NCI-H748 treated with DMSO at 0.1 percent for 48 hours (cell line): ENCODE results near the gene ARHGEF4.

ENCODE experiments used
- DNase-seq: peaks from one replicate; lab custom pipeline; 2025; lab: John Stamatoyannopoulos, UW

Gene ARHGEF4

DNA sequence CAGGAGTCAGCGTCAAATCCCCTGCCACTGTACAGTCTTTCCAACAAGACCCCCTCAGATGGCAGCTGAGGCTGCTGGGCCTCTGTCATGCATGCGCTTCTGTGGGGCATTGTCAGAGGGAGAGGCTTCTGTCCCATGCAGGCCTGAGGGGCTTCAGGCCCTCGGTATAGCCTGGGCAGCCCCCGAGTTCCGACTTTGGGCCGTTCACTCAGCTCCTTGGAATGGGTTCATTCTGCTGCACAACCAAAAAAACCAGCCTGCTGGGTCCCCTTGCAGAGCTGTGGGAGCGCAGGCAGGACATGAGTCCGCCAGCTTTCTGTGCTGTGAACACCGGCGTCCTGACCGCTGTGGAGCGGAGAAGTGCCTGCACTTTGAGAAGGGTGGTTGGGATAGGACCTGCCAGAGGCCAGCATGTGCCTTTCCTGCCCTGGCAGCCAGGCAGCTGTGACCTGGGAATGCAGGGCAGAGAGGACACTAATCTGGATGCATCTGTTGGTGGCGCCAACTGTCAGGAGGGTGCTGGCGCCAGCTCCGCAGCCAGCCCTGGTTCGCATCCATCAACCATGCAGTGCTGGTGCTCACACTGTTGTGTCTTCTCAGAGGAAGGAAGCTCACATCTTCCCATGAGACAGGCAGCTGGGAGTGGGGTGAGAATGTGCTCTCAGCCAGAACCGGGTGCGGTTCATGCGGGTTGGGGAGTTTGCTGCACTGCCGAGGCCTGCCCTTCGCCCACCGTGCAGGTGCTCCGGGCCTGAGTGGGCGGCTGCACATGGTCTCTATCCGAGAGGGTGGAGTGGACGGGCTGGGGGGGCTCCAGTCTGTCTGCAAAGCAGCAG, 14.3 kb downstream of the ARHGEF4 start:
- DNase-seq, result no peak

DNA sequence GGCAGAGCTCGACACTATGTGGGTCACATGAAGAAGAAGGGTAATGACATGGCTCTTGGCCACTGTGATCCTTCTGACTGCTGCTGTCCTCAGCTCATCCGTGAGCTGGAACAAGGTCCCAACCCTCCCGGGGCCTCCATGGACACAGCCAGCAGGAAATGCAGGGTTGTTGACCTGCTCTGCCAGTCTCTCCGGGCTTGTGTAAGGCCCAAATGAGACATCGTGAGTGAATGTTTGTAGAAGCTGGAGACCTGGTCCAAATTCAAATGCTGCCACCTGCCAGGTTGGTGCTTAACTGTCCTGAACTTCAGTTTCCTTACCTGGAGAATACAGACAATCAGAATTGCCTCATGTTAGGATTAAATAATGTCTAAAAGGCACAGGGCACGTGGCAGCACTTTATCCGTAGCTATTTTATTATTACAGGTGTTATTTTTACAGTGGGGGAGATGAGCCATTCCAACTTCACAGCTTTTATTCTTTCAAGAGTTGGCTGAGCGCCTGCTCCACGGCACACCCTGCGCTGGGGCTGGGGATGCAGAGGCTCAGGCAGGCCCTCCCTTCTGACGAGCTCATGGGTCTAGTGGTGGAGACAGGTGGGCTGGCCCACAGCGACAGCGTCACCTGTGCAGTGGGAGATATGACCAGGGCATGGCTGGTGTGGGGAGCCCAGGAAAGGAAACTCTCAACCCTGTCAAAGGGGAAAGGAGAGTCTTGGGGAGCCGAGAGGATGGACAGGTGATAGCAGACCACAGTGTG, 15.1 kb downstream of the ARHGEF4 start:
- DNase-seq, result no peak

DNA sequence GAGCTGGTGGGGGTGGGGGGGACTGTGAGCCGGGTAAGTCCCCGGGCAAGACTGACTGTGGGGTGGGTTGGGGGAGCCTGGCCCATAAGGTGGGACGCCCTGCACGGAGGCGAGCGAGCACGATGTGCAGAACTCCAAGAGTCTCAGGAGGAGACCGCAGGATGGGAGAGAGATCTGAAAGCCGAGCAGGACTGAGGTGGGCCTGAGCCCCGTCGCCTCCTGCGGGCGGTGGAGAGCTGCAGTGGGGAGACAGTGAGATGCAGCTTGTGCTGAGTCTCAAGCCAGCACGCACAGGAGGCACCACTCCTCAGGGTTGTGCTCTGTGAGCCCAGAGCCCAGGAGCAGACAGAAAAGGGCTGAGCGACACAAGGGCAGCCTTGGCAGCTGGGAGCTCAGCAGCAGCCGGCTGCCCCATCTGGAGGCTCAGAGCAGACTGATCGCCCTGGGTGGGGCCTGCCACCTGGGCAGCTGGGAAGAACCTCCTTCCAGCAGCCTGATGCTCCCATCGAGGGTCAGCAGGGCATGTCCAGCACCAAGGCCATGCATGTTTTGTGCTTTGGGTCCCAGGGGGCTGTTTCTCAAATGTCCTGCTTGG, 15.9 kb downstream of the ARHGEF4 start:
- no peak for DNase-seq

DNA sequence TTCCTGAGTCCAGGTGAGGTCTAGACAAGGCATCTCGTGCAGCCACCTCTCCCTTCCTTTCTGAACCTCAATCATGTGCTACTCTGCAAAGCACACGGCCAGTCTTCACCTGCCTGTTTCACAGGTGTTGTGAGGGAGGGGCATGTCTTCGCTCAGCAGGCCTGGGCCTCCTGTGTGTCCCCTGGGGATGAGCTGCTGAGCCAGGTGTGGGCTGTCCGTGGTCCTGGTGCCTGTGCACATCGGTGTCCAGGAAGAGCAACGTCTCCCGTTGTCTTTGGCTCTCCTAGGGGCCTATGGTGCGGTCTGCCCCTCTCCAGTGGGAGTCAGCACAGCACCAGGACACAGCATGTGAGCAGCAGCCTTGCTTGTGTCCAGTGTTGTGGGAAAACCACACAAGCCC, 16.7 kb downstream of the ARHGEF4 start:
- no peak for DNase-seq

DNA sequence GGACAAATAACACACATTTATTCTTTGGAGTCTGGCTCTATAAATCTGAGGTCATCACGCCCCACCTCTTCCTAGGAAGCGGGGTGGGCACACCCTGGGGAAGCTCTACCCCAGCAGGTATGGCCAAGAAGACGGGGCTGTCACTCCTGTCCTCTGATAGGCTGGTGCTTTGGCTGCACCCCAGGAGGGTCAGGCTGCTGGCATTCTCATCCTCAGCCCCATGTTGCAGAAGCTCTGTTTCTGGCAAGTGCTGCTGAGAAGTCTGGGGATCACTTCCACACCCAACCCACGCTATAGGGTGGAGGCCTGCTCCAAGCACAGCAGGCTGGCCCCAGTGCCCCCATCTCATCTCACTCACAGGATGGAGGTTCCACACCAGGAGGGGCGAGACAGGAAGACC, 17.6 kb downstream of the ARHGEF4 start:
- DNase-seq, result no peak

DNA sequence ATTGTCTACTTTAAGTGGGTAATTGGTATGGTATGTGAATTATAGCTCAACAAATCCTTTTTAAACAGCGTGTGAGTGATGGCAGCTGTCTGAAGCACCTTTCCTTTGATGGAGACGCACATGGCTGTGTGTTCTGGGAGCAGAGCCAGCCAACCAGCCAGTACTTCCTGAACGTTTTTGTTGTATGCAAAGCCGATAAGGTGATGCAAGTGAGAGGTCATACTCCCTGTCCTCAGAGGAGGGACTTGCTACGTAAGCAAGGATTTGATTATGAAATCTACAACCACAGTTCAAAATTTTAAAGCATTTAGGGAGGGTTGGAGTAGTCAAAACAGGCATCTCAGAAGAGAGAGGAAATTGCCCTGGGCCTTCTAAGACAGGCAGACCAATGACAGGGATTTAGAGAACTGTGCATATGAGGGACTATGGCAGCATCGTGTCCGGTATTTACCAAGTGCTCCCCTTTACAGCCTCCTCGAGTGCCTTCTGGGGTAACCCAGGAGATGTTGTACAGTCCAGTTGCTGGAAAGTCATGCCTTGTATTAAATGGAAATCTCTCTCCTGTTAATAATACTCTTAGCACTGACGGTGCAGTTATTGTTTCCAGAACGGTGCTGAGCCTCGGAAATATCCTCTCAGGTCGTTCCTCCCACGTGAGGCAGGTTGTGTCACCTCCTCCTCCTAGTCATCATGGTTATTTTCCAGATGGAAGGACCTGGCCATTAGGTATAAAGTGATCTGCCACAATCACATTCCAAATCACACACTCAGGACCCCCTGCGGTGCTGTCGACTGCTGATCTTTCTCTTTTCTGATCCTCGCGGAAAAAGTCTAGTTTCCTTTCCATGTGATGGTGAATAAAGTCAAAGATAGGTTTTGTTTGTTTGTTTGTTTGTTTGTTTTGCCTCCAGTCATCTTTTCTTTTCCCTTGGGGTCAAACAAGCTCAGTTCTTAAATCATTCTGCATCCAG, 28.4 kb downstream of the ARHGEF4 start:
- DNase-seq, result peak; percentile 11

DNA sequence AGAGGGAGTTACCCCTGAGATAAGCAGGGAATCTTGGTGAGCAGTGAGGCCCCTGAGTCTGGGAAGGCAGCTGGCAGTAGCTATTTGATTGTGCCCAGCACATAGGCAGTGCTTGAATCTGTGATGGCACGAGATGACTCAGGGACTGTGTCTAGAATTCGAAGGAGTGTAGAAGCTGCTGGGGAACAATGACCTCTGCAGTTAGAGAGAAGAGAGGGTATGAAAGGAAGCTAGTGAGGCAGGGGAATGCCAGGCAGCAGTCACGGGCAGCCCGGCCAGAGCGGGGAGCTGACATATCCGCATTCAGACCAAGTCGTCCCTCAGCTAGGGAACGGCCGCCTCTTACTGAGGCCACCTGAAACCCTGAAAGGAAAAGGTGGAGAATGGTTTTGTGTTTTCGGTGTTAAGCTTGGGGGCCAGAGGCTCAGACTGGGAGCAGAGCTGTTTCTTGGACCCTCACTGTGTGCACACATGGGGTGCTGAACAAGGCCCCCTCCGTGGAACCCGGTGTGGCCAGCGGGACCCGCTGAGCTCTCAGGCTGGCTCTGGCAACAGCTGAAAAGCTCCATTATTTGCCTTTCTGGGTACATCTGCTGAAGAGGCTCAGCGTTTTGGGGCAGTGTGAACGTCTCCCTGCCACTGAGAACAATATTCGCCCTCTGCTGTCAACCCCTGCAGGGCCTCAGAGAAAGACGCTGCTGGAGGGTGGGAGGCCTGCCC, 32.9 kb downstream of the ARHGEF4 start:
- no peak for DNase-seq

DNA sequence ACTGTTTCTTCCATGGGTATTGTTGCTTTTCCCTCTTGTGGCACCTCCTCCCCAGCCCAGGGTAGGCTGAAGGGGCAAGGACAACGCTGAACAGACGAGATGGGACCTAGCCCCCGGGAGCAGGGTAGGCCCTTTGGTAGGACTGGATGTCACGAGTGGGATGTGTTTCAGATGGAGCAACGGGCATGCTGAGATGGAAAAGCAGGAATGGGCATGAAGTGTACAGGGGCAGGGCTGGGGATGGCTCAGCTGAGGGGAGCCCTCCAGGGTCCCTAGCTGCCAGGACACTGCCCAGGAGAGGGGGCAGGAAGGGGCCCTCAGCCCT, 33.4 kb downstream of the ARHGEF4 start:
- no peak for DNase-seq

DNA sequence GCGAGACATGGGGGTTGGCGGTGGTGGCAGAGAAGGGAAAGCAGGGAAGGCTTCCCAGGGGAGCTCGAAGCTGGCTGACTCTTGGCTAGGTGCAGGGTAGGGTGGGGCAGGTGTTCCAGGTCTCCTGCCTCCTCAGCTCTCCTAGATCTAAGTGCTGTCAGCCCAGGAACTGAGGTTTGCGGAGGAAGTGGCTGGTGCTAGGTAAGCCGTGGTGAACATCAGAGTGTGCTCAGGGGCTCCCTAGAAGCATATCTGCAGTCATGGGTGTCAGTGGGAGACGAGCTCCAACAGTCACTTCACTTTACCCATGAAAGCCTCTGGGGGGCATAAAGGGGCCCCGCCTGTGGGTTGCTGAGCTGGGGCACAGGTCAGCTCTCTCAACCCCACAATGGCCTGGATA, 34.1 kb downstream of the ARHGEF4 start:
- no peak for DNase-seq

DNA sequence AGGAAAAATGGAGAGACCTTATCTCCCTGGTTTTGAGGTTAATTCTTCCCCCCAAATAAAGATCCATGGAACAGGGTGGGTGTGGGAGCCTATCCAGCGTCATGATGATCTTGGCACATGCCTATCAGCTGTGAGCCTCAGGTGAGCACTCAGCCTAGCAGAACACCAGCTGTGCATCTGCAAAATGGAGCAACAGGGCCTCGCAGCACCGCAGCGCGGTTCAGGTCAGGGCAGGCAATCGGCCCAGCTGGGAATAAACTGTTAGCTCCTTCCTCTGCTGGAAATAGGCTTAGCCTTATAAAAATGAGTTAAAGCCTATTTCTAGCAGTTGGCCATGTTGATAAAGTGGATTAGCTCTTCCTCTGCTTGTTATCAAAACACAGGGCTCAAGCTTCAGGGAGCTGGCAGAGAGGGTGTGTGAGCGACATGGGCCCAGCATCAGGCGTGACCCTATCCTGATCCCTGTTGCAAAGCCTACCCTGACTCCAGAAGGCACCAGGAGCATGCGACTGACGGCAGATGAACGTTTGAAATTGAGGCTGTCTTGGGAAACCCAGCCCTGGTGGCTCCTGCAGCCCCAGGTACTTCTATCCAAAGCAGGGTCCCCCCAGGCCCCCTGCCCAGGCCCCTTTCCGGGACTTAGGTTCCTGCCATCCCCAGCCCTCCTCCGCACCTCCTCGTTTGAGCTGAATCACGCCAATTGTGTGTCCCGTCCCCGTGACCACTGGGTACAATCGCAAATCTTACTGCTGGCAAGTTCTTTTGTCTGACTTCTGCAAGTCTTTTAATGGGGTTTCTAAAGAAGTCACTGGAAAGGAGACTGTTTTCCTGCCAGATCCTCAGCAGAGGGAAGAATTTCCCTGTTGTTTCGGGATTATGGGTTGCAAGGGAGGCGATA, 35.4 kb downstream of the ARHGEF4 start:
- DNase-seq, result no peak

DNA sequence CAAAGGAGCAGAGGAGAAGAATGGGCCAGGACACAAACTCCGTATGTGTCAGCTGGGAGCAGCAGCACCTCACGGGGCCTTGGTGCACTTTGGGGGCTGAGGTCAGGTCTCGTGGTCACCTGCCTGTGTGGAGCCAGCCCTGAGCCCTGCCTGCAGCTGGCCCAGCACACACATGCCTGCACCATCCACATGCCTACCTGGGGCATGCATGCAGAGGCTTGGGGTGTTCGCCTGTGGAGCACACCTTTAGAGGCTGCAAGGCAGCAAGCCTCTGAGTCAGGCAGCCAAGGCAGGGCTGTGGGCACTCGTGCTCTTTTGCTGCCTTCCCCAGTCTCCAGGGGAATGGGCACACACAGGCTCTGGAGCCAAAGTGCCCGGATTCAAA, 36.0 kb downstream of the ARHGEF4 start:
- DNase-seq, result no peak

DNA sequence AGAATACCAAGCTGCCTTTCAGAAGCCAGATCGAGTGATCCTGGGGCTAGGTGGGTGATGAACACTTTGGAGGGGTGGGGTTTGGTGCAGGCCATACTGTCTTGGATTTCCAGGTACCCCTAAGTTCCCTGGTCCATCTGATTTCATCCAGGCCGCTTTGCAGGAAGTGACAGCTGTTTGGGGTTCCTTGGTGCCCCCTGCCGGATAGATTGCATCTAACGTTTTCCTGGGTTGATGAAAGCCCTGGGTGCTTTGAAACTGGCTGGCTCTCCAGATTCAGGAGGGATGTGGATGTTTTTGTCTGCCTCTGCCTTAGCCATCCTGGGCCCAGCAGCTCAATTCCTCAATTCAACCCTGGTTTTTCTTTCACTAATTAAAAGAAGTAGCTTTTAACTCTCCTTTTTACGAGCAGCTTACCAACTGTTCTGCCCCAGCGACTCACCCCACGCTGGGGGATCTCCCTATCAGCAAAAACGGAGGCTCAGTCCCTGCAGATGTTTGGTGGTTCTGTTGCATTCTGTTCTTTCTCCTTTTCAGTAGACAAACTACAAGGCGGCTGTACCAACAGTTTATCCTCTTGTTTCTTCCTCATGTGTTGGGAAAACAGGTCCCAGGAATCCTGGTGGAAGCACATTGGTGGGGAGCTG, 37.1 kb downstream of the ARHGEF4 start:
- peak; percentile 0 for DNase-seq

DNA sequence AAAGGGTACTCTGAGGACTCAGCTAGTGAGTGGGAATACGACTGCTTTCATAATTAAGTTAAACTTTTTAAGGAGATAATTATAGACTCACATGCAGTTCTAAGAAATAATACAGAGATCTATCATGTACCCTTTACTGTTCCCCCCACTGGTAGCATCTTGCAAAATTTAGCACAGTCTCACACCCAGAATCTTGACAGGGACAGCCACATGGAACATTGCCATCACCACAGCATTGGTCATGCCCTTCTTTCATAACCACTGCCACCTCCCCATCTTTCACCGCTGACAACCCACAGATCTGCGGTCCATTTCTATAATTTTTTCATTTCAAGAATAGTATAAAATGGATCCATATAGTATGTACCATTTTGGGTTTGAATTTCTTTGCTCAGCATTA, 37.8 kb downstream of the ARHGEF4 start:
- no peak for DNase-seq

DNA sequence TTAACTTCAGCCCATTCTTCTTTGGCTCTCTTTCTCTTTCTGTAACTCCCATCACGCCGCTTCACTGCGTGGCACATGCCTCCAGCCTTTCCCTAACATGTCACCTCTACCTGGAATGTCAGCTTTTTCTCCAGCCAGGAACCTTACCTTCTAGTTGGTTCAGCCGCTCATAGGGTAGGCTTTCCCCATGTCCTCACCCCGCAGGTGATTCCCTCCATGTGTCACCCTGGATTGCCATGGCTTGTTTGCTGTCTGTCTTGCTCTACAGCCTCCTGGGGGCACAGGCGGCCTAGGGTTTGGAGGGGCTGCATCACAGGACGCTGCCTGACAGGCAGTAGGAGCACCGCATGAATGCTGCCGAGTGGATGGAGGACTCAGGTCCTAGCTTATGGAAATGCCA, 39.2 kb downstream of the ARHGEF4 start:
- no peak for DNase-seq

DNA sequence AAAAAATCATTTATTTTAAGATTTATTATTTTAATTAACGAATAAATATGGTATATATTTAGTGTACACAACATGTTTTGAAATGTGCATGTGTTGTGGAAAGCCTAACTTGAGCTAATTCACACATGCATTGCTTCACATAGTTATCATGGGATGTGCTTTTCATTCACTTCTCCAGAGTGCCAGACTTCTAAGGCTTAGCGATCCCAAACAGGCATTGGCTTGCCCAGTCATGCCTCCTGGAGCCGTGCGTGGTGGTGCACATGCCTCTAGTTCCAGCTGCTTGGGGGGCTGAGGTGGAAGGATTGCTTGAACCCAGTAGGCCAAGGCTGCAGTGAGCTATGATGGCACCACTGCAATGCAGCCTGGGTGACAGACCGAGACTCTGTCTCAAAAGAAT, 40.5 kb downstream of the ARHGEF4 start:
- no peak for DNase-seq

DNA sequence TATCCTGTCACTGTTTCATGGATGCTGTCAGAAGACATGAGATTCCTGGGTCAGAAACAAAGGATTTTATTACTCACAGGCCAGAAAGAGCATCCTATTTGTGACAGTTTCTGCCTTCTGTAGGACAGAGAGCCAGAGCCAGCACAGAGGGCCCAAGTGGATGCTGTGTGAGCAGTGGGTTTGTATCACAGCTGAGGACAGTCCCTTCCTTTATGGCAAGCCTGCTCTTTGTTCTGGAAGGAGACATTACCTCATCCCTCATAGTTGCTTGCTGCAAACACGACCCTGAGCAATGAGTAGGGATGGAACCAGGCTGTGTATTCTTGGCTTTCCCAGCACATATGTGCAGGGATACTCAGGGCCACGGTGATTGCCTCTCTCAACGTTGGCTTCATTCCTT, 41.6 kb downstream of the ARHGEF4 start:
- no peak for DNase-seq

DNA sequence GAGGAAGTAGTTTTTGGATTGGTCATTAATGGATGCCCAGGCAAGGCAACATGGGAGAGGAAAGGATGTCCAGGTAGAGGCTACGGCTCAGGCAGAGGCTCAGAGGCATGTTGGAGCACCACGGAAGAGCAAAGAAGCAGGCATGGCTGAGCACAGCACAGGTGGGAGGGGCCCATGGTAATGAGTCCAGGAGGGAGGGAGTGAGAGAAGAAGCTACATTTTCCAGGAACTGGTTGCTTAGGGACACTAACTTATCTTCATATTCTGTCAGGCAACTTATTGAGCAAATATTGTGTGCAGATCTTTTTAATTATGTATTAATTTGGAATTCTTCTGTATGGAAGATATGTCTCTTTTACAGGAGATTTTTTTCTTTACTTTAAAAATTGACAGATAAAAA, 42.2 kb downstream of the ARHGEF4 start:
- no peak for DNase-seq

DNA sequence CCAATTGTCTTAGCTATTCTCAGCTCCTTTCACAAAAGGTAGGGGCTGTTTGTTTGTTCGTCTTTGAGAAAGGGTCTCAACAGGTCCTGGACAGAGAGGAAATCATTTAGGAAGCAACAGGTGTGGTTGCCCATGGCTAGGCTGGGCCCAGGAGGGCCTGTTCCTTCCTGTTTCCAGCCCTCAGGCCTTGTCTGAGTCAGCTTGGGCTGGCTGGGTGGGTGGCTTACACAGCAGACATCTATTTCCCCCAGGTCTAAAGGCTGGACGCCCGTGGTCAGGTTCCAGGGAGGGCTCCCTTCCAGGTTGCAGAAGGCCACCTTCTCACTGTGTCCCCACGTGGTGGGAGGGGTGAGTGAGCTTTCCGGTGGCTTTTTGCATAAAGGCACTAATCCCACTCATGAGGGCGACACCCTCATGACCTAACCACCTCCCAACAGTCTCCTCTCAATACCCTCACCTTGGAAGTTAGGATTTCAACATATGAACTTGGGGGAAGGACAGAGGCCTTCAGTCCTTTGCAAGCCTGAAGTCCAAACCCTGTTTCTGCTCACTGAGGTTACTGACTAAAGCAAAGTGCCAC, 45.5 kb downstream of the ARHGEF4 start:
- DNase-seq, result no peak

DNA sequence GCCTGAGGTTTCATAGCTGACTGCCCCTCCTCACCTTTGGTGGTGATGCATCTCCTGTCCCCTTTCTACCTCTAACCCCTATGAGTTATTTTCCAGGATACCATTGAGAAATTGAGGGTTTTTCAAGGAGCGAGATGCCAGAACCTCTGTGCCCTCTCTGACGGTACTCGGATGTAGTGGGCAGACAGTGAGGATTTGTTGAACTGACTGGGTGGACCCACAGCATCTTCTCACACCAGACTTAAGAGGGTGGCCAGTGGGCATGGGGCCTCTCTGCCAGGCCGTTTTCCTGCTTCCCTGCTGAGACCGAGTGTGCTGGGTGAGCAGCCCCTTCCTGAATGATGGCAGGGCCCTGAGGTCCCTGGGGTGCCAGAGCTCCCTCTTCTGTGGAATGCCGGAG, 46.3 kb downstream of the ARHGEF4 start:
- DNase-seq, result no peak

DNA sequence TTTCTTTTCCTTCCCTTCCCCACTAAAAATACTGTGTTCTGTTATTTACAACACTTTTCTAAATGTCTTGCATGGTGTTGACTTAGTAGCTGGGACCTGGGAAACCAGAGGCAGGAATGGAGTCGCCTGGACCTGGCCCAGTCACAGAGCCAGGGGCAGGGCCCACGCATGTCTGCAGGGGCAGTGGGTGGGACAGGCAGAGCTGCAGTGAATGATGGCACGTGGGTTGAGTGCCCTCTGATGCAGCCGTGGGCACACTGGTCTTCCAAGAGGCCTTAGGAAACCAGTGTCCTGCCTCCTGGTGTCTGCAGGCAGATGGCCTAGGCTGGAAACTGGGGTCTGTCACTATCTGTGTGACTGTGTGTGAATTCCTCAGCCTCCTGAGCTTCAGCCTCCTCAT, 46.8 kb downstream of the ARHGEF4 start:
- no peak for DNase-seq
